ENCODE data around the gene HSD17B8.
"Not testable (repeated sequence)": the region's sequence is repeated elsewhere in the genome, so short reads cannot be mapped to it uniquely, and the experiment has no call there.

The HSD17B8 gene

DNA sequence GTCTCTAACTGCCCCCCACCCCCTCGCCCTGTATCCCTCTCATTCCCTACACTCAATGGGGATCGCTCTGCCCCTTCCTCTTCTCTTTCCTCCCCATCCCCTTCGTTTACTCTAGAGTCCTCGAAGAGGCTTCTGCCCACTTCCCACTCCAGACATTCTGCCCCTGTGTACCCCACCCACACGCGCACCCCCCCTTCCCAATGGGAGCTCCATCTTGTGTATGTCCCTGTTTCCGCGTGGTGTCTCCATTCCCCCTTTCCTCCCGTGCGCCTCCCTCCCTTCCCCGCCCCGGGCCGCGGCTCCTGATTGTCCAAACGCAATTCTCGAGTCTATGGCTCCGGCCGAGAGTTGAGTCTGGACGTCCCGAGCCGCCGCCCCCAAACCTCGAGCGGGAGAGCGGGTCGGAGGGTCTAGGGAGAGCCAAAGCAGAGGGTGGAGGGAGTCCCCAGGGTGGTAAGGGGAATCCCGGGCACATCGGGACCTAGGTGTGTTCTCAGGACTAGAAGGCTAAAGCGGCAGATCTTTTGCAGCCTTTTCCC, 3.2 kb downstream of the HSD17B8 start:
- DNase-seq, result peak; percentile 25

DNA sequence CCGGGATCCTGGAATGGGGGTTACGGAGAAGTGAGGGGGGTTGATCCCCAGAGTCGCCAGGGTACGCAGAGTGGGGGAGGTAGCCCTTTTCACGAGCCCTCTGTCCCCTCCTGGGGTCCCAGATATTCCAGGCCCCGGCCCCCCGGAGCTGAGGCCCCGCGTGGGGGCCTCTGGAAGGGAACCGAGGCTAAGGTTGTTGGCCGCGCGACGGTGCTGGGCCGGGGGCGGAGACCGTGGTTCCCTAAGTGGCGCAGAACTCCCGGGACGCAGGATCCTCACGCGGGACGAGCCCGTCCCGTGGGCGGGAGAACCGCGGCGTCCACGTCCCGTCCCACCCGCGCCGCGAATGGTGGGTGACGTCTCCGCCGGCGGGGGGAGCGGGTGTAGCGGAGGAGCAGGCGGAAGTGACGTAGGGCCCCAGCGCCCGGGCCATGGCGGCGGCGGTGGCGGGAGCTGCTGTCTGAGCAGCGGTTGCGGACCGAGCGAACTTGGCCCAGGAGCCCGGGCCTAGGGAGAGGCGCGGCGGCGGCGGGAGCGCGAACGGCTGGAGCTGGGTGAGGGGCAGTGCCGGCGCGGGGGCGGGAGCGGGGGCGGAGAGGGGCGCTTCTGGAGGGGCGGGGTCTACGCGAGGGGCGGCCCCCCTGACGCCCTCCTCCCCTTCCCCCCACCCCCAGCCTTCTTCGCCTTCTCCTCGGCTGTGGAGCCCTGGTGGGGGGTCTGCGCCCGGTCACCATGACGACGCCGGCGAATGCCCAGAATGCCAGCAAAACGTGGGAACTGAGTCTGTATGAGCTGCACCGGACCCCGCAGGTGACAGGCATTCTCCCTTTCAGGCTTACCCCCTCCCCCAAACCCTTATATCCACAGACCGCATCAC, 3.9 kb downstream of the HSD17B8 start, which contains the start of gene RING1:
Gene RING1 (plus strand): TSS at position 410 of the 877 bp plus-strand sequence. CDS start 323 bp downstream, at position 733.
- peak; percentile 72 for DNase-seq

DNA sequence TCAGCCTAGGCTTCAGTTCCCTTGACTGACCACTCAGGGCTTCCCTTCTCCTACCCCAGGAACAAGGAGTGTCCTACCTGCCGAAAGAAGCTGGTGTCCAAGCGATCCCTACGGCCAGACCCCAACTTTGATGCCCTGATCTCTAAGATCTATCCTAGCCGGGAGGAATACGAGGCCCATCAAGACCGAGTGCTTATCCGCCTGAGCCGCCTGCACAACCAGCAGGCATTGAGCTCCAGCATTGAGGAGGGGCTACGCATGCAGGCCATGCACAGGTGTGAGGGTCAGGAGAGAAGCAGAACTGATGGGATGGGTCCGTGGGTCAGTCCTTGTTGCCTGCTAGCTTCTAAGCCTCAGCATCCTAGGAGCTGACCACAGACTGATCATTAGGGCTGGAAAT, 5.4 kb downstream of the HSD17B8 start:
- DNase-seq, result no peak

DNA sequence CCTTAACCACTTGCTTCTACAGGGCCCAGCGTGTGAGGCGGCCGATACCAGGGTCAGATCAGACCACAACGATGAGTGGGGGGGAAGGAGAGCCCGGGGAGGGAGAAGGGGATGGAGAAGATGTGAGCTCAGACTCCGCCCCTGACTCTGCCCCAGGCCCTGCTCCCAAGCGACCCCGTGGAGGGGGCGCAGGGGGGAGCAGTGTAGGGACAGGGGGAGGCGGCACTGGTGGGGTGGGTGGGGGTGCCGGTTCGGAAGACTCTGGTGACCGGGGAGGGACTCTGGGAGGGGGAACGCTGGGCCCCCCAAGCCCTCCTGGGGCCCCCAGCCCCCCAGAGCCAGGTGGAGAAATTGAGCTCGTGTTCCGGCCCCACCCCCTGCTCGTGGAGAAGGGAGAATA, 6.7 kb downstream of the HSD17B8 start:
- DNase-seq, result no peak

DNA sequence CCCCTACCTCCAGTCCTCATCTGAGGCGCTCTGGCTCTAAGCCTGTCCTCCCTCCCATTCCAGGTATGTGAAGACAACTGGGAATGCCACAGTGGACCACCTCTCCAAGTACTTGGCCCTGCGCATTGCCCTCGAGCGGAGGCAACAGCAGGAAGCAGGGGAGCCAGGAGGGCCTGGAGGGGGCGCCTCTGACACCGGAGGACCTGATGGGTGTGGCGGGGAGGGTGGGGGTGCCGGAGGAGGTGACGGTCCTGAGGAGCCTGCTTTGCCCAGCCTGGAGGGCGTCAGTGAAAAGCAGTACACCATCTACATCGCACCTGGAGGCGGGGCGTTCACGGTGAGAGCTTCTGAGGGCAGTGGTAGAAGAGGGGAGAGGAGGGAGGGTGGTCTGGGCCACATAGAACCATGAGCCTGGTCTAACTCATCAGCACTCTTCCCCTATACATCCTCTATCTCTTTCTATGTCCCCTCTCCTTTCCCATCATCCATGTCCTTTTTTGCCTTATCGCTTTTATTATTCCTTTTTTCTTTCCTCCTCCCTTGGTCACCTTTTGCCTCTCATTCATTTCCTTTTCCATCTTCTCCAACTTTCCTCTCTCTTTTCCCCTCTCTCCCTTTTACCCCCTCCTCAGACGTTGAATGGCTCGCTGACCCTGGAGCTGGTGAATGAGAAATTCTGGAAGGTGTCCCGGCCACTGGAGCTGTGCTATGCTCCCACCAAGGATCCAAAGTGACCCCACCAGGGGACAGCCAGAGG, 7.4 kb downstream of the HSD17B8 start:
- DNase-seq, result no peak

DNA sequence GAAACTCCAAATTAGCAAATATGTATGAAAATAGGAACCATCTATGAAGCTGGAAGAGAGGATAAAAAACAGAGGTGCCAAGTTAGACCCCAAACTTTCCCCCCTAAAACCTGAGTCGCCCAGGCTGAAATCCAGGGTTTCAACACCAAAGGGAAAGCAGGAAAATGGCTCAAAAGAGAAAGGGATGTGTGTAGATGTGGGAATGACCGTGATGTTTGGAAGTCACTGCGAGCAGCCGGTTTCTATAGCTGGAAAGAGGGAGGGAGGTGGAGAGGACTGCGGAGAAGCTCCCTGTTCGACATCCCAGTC, 8.4 kb downstream of the HSD17B8 start:
- DNase-seq, result no peak

DNA sequence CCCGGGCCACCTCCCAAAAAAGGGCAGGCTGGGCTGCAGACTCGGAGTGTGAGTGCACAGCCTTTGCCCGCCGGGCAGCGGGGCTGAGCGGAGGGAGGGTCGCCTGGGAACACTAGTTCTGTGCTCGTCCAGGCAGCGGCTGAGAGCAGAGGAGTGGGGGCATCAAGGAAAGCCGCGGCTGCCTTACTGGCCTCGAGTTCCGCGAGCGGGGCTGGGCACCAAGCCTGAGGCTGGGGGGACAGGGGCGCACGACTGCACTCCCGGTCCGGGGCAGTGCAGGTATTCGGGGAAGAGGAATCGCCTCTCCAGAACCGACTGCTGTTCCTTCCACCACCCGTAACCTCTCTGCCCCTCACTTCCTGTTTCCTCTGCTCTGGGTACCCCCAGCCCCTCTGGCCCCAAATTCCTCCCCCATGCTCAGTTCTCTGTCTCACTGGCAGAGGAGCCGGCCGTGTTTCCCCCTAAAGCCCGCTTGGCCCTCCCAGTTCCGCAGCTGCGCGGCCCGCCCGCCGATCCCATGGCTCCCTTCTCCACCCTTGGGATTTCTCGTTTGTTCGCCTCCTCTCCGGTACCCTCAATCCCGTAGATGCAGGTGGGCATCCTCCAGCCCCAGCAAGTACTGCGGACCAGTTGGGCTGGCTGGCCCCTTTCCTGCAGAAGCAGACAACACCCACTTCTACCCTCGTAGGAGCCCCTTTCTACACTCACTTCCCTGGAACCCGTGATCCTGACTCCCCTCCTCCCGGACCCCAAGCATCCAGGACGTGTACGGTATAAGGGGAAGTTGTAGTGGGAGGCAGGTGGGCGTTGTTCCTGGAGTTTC, 8.9 kb downstream of the HSD17B8 start:
- no peak for DNase-seq

DNA sequence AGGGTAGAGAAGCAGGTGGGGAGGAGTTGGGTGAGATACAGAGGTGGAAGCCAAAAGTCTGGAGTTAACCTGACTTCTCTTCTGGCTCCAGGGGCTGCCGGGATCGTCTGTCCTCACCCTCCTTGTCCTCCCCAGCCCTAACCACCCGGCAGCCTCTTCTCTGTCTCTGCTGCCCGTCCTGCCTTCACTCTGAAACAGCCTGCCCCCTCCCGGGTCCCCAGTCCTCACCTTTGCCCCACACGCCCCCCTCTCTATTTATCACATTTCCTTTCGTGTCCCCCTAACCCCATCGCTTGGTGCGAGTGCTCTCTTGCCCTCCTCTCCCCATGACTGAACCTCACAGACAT, 9.5 kb downstream of the HSD17B8 start:
- no peak for DNase-seq

DNA sequence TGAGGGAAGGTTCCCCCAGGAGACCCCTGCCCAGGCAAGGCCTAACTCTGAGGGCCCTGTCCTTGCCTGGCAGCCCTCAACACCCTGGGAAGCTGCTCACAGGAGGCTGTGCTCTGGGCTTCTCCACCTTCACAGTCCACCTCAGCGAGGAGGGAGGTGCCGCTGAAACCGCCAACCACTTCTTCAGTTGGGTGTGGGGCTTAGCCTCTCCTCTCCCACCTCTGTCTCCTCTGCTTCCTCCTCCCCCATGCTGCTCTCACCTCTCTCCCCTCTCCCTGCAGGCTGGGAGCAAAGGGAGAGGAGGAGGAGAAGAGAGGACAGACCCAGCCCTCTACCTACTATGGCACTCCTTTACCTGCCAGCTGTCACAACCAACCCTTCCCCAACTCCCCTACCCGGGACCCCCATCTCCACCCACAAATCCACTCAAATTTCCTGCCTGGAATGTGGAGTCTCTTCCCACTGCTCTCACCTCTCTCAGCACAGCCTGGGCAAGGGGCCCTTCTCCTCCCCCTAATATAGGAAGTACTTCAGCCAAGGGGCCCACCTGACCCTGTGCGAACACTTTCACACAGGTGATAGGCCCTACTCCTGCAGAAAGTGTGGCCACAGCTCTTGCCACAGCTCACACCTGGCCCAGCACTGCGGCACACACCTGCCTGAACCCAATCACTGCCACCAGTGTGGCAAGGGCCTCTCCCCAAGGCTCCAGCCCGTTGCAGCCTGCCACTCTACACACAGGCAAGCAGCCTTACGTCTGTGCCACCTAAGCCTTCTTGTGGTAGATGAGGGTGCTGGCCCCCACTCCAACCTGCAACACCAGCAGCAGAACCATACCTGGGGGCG, 11.0 kb downstream of the HSD17B8 start:
- no peak for DNase-seq

DNA sequence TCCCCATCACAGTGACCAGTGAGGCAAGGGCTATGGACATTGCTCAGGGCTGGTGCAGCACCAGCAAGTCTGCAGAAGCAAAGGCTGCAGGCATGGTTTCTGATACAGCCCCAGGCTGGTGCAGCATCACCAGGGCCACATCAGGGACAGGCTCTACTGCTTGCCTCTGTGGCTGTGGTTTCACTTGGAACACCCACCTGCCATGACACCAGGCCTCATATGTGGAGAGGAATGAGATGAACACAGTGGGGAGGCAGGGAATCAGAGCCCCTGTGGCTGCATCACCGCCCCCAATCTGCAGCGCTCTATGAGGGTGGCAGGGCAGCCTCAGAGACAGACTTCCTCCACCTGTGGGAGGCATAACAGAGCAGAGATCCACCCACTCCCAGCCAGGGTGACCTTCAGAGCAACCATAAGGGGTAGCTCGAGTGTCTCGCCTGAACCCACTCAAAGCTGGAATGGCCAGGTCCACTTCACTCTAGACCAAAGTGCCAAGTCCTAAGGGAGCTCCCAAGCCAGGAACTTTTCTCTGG, 11.7 kb downstream of the HSD17B8 start:
- no peak for DNase-seq

DNA sequence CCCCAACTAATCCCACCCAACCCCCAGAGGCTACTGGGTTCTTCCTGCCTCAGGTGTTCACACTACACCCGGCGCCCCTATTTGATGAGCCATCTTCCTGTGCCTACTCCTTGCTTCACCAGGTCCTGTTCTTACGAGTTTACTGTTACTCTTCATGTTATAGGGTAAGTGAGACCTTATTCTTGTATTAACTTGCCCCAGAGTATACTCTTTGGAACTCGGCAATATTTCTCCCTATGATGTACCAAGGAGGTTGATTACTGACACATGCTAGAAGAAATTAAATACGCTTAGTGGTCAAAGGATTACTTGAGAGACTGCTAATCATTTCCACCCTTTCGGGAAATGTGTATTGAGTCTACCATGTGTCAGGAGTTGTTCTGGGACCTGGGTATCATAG, 12.8 kb downstream of the HSD17B8 start:
- no peak for DNase-seq

DNA sequence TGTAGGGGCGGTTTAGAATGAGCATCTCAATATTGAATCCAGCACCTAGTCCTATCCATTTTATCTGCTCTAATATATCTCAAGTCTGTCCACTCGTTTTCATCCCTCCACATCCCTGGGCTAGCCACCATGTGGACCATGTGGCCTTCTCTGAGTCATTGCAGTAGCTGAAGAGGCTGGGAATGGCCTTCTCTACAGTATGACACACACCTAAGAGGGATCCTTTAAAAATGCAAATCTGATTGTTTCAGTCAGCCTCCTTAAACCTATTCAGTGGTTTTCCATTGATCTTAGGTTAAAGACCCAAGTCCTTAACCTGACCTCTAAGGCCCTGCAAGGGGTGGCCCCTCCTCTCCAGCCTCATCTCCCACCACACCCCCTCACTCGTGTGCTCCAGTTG, 13.2 kb downstream of the HSD17B8 start:
- no peak for DNase-seq

DNA sequence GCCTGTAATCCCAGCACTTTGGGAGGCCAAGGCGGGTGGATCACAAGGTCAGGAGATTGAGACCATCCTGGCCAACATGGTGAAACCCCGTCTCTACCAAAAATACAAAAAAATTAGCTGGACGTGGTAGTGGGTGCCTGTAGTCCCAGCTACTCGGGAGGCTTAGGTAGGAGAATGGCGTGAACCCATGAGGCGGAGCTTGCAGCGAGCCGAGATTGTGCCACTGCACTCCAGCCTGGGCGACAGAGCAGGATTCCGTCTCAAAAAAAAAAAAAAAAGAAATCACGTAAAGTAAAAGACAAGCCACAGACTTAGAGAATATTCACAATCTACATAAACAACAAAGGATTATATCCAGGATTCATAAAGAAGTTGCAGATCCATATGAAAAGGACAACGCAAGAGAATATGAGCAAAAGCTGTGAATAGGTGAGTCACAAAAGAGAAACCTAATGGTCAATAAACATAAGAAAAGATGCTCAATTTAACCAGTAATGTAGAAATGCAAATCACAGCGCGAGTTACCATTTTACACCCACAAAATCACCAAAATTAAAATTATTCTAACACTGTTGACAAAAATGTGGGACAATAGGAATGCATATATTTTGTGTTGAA, 22.2 kb downstream of the HSD17B8 start:
- not testable (repeated sequence) for DNase-seq

DNA sequence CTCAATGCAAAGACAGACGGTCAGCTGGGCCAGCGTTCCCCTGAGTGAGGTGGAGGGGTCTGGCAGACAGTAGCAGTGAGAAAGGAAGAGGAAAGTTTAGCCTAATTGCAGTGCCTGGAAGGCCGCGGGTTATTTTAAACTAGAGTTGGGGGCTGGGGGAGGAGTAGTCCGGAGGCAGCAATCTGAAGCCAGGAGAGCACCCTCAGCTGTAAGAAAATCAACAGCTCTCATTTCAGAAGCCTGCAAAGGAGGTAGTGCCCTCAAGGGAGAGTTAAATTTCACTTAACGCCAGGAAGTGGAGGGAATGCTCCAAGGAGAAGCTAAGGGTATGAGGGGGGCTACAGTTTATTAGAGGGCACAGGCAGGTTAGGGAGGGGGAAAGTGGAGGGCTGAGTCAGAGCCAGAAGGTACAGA, 30.8 kb downstream of the HSD17B8 start:
- no peak for DNase-seq

DNA sequence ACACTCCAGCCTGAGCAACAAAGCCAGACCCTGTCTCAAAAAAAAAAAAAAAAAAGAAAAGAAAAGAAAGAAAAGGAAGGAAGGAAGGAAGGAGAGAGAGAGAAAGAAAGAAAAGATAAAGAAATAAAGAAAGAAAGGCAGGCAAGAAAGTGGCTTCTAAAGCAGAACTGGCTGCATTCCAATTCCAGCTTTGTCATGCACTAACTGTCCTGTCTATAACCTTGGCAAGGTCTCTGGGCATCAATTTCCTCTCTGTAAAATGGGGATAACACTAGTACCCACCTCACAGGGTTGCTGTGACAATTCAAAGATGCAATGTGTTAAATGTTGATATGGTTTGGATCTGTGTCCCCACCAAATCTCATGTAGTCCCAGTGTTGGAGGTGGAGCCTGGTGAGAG, 31.9 kb downstream of the HSD17B8 start:
- no peak for DNase-seq

DNA sequence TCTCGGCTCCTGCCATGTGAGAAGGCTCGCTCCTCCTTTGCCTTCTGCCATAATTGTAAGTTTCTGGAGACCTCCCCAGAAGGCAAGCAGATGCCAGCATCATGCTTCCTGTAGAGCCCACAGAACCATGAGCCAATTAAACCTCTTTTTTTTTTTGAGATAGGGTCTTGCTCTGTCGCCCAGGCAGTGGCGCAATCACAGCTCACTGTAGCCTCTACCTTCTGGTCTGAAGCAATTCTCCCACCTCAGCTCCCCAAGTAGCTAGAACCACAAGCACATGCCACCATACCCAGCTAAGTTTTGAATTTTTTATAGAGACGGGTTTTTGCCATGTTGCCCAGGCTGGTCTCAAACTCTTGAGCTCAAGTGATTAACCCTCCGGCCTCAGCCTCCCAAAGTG, 32.4 kb downstream of the HSD17B8 start:
- no peak for DNase-seq

DNA sequence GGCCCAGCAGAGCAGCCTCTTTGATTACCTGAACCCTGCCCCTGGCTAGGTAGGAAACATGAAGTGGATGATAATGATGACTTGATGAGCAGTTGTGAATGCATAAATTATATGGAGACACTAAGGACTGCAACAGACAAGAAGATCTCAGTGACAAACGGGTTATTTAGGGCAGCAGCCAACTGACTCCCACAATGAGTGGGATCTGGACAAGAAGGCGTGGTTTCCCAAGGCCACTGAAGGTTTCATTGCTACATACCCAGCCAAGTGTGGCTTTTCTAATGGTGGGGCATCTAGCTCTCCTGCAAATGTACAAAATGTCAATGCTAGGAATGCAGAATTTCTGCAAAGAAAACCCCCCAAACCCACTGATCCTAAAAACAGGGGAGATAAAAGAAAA, 33.3 kb downstream of the HSD17B8 start:
- DNase-seq, result no peak

DNA sequence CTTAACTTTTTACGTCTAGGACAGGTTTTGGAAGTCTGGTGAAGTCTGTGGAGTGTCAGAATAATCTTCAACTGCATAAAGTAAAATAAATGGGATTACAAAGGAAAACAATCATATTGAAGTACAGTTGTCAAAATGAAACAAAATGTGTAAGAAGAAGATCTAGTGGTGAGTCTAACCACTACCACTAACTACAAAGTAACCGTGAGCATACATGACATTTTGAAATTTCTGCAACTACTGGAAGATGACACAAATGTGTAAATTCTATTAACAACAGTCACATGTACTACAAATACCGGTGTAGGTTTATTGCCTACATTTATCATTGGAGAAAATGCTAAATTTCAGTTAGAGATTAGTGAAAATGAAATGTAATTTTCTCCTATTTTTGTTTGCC, 37.5 kb downstream of the HSD17B8 start:
- DNase-seq, result no peak

DNA sequence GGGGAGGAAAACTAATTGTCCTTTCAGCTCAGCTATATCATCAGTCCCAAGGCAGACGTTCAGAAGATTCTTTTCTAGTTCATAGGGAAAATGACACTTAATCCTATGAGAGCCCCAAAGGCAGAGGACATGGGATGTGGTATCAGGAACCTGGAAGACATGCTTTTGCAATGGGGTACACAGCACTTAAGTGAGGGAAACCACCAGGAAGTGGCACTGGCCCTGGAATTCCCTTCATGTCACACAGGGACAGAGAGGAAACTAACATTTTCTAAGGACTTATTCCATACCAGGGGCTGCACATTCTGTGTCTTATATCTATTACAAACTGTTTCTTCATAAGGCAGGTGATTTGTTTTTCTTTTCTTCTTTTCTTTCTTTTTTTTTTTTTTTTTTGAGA, 39.0 kb downstream of the HSD17B8 start:
- DNase-seq, result no peak

DNA sequence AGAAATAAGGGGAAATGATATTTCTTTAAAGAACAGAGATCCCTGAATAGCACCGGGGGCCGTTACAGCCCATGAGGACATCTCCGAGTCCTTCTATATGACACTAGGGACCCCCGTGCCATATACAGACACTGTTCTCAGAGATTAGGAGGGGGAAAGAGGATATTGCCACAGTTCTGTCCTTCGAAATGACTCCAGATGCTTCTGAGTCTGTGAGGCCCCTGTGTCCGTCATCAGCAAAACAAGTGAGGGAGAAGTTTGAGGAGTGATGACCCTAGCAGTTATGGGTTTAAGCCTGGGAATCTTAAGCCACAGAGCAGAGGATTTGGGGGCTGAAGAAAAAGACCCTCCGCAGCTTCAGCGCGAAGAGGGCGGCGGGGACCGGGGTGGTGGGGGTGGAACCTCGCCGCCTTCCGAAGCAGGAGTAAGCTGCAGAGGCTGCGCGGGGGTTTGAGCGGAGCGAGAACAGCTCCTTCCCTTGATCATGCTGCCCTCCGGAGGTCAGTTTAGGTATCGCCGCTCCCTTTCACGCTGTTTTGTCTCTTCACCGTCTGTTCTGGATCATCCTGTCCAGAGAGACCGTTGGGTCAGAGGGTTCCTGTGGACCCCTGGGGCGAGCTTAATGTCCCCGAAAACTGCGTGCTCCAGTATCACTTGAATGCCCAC, 43.7 kb downstream of the HSD17B8 start:
- peak; percentile 80 for DNase-seq

DNA sequence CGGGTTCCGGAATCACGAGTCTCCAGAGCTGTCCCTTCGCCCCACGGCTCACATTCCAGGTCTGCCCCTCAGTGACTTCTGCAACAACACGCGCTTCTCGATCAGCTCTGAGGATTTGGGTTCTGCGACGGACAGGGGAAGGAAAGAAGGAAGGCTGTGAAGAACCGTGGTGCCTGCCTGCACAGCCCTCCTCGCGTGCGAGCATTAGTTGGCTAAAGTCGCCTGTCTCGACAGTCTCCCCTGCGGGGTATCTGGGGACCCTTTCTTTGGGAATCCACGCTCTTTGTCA, 44.1 kb downstream of the HSD17B8 start:
- no peak for DNase-seq

Data from NCI-H226 (cell line).